H7 (cell line): ENCODE measurements around the gene SLC4A5. TPM values are rescaled to one million over a fixed set of nuclear protein-coding genes. Genes with fewer than 3 reads are reported as not detected.
"Not testable (repeated sequence)": the region's sequence is repeated elsewhere in the genome, so short reads cannot be mapped to it uniquely, and the experiment has no call there.

Experiments
- DNase-seq: peaks from one replicate; pipeline ENCODE4 v3.0.0; 2012
- H3K27me3 ChIP-seq: 2 replicates; pipeline ENCODE4 v1.6.0; 2011; ENCODE audit warnings: mild to moderate bottlenecking, low read length; ENCODE audit not compliant: control insufficient read depth, insufficient read depth
- H3K36me3 ChIP-seq: replicated peaks from 2 replicates; pipeline ENCODE4 v1.5.1; 2011; ENCODE audit warnings: low read length; ENCODE audit not compliant: control insufficient read depth, insufficient read depth
- H3K4me3 ChIP-seq: 2 replicates; pipeline ENCODE4 v1.5.1; 2011; ENCODE audit warnings: low read depth, mild to moderate bottlenecking, control low read depth, low read length, moderate library complexity; ENCODE audit not compliant: insufficient read depth
- total RNA-seq: library from RNA; depleted of rRNA; stranded (reverse); fragments of >200 nt; shearing (Covaris generic); gene quantifications from 2 replicates; pipeline ENCODE4 v1.2.3, GENCODE V29; 2014; rRNA removed

SLC4A5 gene
- total RNA-seq, 1 experiment from 2014 or later = 0.90 TPM

GRCh38 chr2:74186706-74187105 is 156.5 kb downstream of the SLC4A5 start:
- not testable (repeated sequence) for H3K27me3 ChIP-seq, H3K36me3 ChIP-seq, DNase-seq, H3K4me3 ChIP-seq

GRCh38 chr2:74186038-74186437 is 157.2 kb downstream of the SLC4A5 start:
- H3K36me3 ChIP-seq = no peaks in the 10 kb centered on the region
- H3K27me3 ChIP-seq = no peaks in the 10 kb centered on the region
- no peak for DNase-seq
- no peak overlapping the region for H3K4me3 ChIP-seq

GRCh38 chr2:74183878-74184277 is 159.3 kb downstream of the SLC4A5 start:
- Histone ChIP-seq H3K27me3 (no peaks in the 10 kb centered on the region), H3K4me3 (no peak overlapping the region), H3K36me3 (no peaks in the 10 kb centered on the region)
- no peak for DNase-seq

GRCh38 chr2:74181739-74182138 is 161.5 kb downstream of the SLC4A5 start:
- no peak overlapping the region for H3K4me3 ChIP-seq
- DNase-seq = no peak
- H3K27me3 ChIP-seq = no peaks in the 10 kb centered on the region
- no peaks in the 10 kb centered on the region for H3K36me3 ChIP-seq

- no peak for DNase-seq
- Histone ChIP-seq H3K4me3 (no peak overlapping the region; the same call in 1 of the 2 replicates), H3K36me3 (no peaks in the 10 kb centered on the region), H3K27me3 (no peaks in the 10 kb centered on the region)
Observed at GRCh38 chr2:74179063-74179865, 164.0 kb downstream of the SLC4A5 start.

- DNase-seq = peak; percentile 97
- Histone ChIP-seq H3K36me3 (no peaks in the 10 kb centered on the region), H3K27me3 (no peaks in the 10 kb centered on the region), H3K4me3 (peak within 1 kb of the TSS; percentile 88)
Observed at GRCh38 chr2:74178211-74179062, 164.8 kb downstream of the SLC4A5 start, which contains the start of gene MOB1A. MOB1A (minus strand) TSS chr2:74178879; CDS start chr2:74178674, 205 bp downstream.

- peak overlapping the region; percentile 88 for H3K4me3 ChIP-seq
- no peak for DNase-seq
- no peaks in the 10 kb centered on the region for H3K27me3 ChIP-seq
- no peaks in the 10 kb centered on the region for H3K36me3 ChIP-seq
Observed at GRCh38 chr2:74177696-74178095, 165.5 kb downstream of the SLC4A5 start.

GRCh38 chr2:74174909-74175308 is 168.3 kb downstream of the SLC4A5 start:
- Histone ChIP-seq H3K27me3 (no peaks in the 10 kb centered on the region), H3K4me3 (no peak overlapping the region), H3K36me3 (peaks cover 6% of the 10 kb centered on the region)
- DNase-seq = no peak

- no peak for DNase-seq
- H3K36me3 ChIP-seq = peaks cover 23% of the 10 kb centered on the region
- H3K4me3 ChIP-seq = no peak overlapping the region
- H3K27me3 ChIP-seq = no peaks in the 10 kb centered on the region
Observed at GRCh38 chr2:74168739-74169138, 174.5 kb downstream of the SLC4A5 start.

Other genes with a start within 250 kb of the SLC4A5 start
- gene BOLA3, start 195.5 kb downstream of the SLC4A5 start, total RNA-seq = 63.3 and 77.2 TPM in 2 replicates
- 75.5 and 84.6 TPM in 2 replicates for gene MOB1A, start 164.5 kb downstream of the SLC4A5 start, total RNA-seq
- 303 and 311 TPM in 2 replicates for gene MTHFD2, start 144.8 kb downstream of the SLC4A5 start, total RNA-seq
- 100 and 105 TPM in 2 replicates for gene DCTN1, start 36.9 kb upstream of the SLC4A5 start, total RNA-seq
- 0.83 and 1.6 TPM in 2 replicates for gene C2orf81, start 78.2 kb upstream of the SLC4A5 start, total RNA-seq
- gene WDR54, start 78.3 kb upstream of the SLC4A5 start, total RNA-seq = 38.0 and 55.5 TPM in 2 replicates
- gene RTKN, start 98.5 kb upstream of the SLC4A5 start, total RNA-seq = 93.4 and 107 TPM in 2 replicates
- gene INO80B, start 111.7 kb upstream of the SLC4A5 start, total RNA-seq = 9.6 and 11.3 TPM in 2 replicates
- 81.0 and 88.9 TPM in 2 replicates for gene WBP1, start 115.0 kb upstream of the SLC4A5 start, total RNA-seq
- gene MOGS, start 122.0 kb upstream of the SLC4A5 start, total RNA-seq = 91.2 and 98.8 TPM in 2 replicates
- gene MRPL53, start 129.3 kb upstream of the SLC4A5 start, total RNA-seq = 25.9 and 34.1 TPM in 2 replicates
- 9.8 and 12.0 TPM in 2 replicates for gene CCDC142, start 139.6 kb upstream of the SLC4A5 start, total RNA-seq
- 20.4 and 22.5 TPM in 2 replicates for gene TTC31, start 139.7 kb upstream of the SLC4A5 start, total RNA-seq
- gene LBX2, start 156.2 kb upstream of the SLC4A5 start, total RNA-seq = 0.11 and 0.17 TPM in 2 replicates
- 12.4 and 15.1 TPM in 2 replicates for gene PCGF1, start 164.3 kb upstream of the SLC4A5 start, total RNA-seq
- not detected in 2 replicates for gene TLX2, start 171.0 kb upstream of the SLC4A5 start, total RNA-seq
- 0.10 and 0.78 TPM in 2 replicates for gene DQX1, start 182.8 kb upstream of the SLC4A5 start, total RNA-seq
- gene AUP1, start 186.3 kb upstream of the SLC4A5 start, total RNA-seq = 99.5 and 105 TPM in 2 replicates
- gene HTRA2, start 186.5 kb upstream of the SLC4A5 start, total RNA-seq = 27.0 and 39.6 TPM in 2 replicates
- 6.6 and 7.7 TPM in 2 replicates for gene LOXL3, start 210.5 kb upstream of the SLC4A5 start, total RNA-seq
- gene DOK1, start 211.3 kb upstream of the SLC4A5 start, total RNA-seq = 4.9 and 6.9 TPM in 2 replicates